Neural progenitor cell (in vitro differentiated cells): Measurements from ENCODE around the gene TIGD2. TPM values are rescaled to one million over a fixed set of nuclear protein-coding genes. Genes with fewer than 3 reads are reported as not detected.
"Not testable (repeated sequence)": the region's sequence is repeated elsewhere in the genome, so short reads cannot be mapped to it uniquely, and the experiment has no call there.

Experiments
- DNase-seq: peaks from one replicate; pipeline ENCODE4 v3.0.0-alpha.2; 2016; ENCODE audit warnings: low spot score
- H2AFZ ChIP-seq: fragments of 200-600 bp; sonication (generic); replicated peaks from 2 replicates; pipeline ENCODE4 v1.6.1; 2016; ENCODE audit warnings: antibody characterized with exemption
- H3F3A ChIP-seq: fragments of 200-600 bp; sonication (generic); 2 replicates; pipeline ENCODE4 v1.6.1; 2016; ENCODE audit warnings: antibody characterized with exemption, low read depth
- H3K27ac ChIP-seq: fragments of 200-600 bp; sonication (generic); 2 replicates; pipeline ENCODE4 v1.5.1; 2016; ENCODE audit warnings: mild to moderate bottlenecking
- H3K27me3 ChIP-seq: fragments of 200-600 bp; sonication (generic); 2 replicates; pipeline ENCODE4 v1.6.1; 2016; ENCODE audit warnings: mild to moderate bottlenecking, moderate library complexity
- H3K36me3 ChIP-seq: fragments of 200-600 bp; sonication (generic); 2 replicates; pipeline ENCODE4 v1.5.1; 2016
- H3K4me1 ChIP-seq: fragments of 200-600 bp; sonication (generic); 2 replicates; pipeline ENCODE4 v1.6.1; 2016; ENCODE audit warnings: mixed run types
- H3K4me2 ChIP-seq: fragments of 200-600 bp; sonication (generic); 2 replicates; pipeline ENCODE4 v1.6.1; 2016
- H3K4me3 ChIP-seq: fragments of 200-600 bp; sonication (generic); 2 replicates; pipeline ENCODE4 v1.5.1; 2016
- H3K79me2 ChIP-seq: fragments of 200-600 bp; sonication (generic); 2 replicates; pipeline ENCODE4 v1.6.1; 2016; ENCODE audit warnings: low read depth
- H3K9ac ChIP-seq: fragments of 200-600 bp; sonication (generic); 2 replicates; pipeline ENCODE4 v1.6.1; 2016
- H3K9me3 ChIP-seq: fragments of 200-600 bp; sonication (generic); 2 replicates; pipeline ENCODE4 v1.5.1; 2016; ENCODE audit warnings: low read depth
- H4K20me1 ChIP-seq: fragments of 200-600 bp; sonication (generic); 2 replicates; pipeline ENCODE4 v1.6.1; 2016; ENCODE audit warnings: low read depth
- H3K27ac Mint-ChIP-seq: 3 replicates; pipeline ENCODE4 v1.8.0; 2021; ENCODE audit warnings: mixed read lengths
- H3K27me3 Mint-ChIP-seq: 2 replicates; pipeline ENCODE4 v1.8.0; 2022; ENCODE audit warnings: low read depth, mild to moderate bottlenecking, inconsistent platforms, moderate library complexity, mixed read lengths; ENCODE audit not compliant: insufficient read depth
- H3K36me3 Mint-ChIP-seq: 3 replicates; pipeline ENCODE4 v1.8.0; 2021; ENCODE audit warnings: mixed read lengths
- H3K4me1 Mint-ChIP-seq: 3 replicates; pipeline ENCODE4 v1.8.0; 2021; ENCODE audit warnings: mixed read lengths
- H3K4me3 Mint-ChIP-seq: 3 replicates; pipeline ENCODE4 v1.8.0; 2021; ENCODE audit warnings: mild to moderate bottlenecking, moderate library complexity, mixed read lengths
- H3K9me3 Mint-ChIP-seq: 3 replicates; pipeline ENCODE4 v1.8.0; 2020; ENCODE audit warnings: mixed read lengths
- EZH2 ChIP-seq: fragments of 200-600 bp; sonication (generic); IDR thresholded peaks from 2 replicates; pipeline ENCODE4 v1.6.1; 2017; ENCODE audit warnings: antibody characterized with exemption, mild to moderate bottlenecking, moderate library complexity
- EZH2phosphoT487 ChIP-seq: fragments of 200-600 bp; sonication (generic); IDR thresholded peaks from 2 replicates; pipeline ENCODE4 v1.6.1; 2017; ENCODE audit warnings: antibody characterized with exemption
- total RNA-seq: library from RNA; depleted of rRNA; stranded (reverse); fragments of >200 nt; gene quantifications from 2 replicates; pipeline ENCODE4 v1.2.3, GENCODE V29; 2015; ENCODE audit warnings: low replicate concordance
- TF ChIP-seq, protein P1 (sequence below): fragments of 200-600 bp; sonication (generic); IDR thresholded peaks from 2 replicates; pipeline ENCODE4 v1.5.1; 2017; ENCODE audit warnings: antibody characterized with exemption, mild to moderate bottlenecking

The TIGD2 gene
- total RNA-seq, 1 donor from 2014 or later: 28.1 TPM

GRCh38 chr4:89140168-89140759 lies 28.9 kb downstream of the TIGD2 start:
- DNase-seq: no peak
- no peak overlapping the region for H3K4me3 Mint-ChIP-seq
- no peaks in the 10 kb centered on the region for H3K27me3 ChIP-seq
- H3K4me3 ChIP-seq: no peak overlapping the region
- H2AFZ ChIP-seq: no peak overlapping the region
- no peaks in the 10 kb centered on the region for H3K36me3 Mint-ChIP-seq
- no peaks in the 10 kb centered on the region for H3K27me3 Mint-ChIP-seq
- no peaks in the 10 kb centered on the region for H3K79me2 ChIP-seq
- no peaks in the 10 kb centered on the region for H4K20me1 ChIP-seq
- H3K4me1 Mint-ChIP-seq: no peaks in the 10 kb centered on the region
- peaks cover 5% of the 10 kb centered on the region for H3K4me1 ChIP-seq
- H3K9ac ChIP-seq: no peak overlapping the region
- no peak overlapping the region for H3K4me2 ChIP-seq
- no peak overlapping the region for H3K27ac Mint-ChIP-seq
- H3K9me3 ChIP-seq: no peaks in the 10 kb centered on the region
- H3K36me3 ChIP-seq: no peaks in the 10 kb centered on the region
- H3K9me3 Mint-ChIP-seq: peaks cover 1% of the 10 kb centered on the region
- TF ChIP-seq EZH2phosphoT487 (no peak), EZH2 (no peak)
- TF ChIP-seq, protein P1, sequence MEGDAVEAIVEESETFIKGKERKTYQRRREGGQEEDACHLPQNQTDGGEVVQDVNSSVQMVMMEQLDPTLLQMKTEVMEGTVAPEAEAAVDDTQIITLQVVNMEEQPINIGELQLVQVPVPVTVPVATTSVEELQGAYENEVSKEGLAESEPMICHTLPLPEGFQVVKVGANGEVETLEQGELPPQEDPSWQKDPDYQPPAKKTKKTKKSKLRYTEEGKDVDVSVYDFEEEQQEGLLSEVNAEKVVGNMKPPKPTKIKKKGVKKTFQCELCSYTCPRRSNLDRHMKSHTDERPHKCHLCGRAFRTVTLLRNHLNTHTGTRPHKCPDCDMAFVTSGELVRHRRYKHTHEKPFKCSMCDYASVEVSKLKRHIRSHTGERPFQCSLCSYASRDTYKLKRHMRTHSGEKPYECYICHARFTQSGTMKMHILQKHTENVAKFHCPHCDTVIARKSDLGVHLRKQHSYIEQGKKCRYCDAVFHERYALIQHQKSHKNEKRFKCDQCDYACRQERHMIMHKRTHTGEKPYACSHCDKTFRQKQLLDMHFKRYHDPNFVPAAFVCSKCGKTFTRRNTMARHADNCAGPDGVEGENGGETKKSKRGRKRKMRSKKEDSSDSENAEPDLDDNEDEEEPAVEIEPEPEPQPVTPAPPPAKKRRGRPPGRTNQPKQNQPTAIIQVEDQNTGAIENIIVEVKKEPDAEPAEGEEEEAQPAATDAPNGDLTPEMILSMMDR: no peak
- H3K27ac ChIP-seq: no peak overlapping the region
- H3F3A ChIP-seq: no peaks in the 10 kb centered on the region

GRCh38 chr4:89142691-89143669 lies 31.6 kb downstream of the TIGD2 start:
- Histone ChIP-seq H3K27ac (no peak overlapping the region), H3K36me3 (no peaks in the 10 kb centered on the region), H3K79me2 (no peaks in the 10 kb centered on the region), H3K4me3 (no peak overlapping the region), H2AFZ (no peak overlapping the region), H3K4me1 (peaks cover 5% of the 10 kb centered on the region), H3F3A (no peaks in the 10 kb centered on the region), H4K20me1 (no peaks in the 10 kb centered on the region), H3K9ac (no peak overlapping the region), H3K4me2 (no peak overlapping the region), H3K27me3 (no peaks in the 10 kb centered on the region), H3K9me3 (no peaks in the 10 kb centered on the region)
- peaks cover 5% of the 10 kb centered on the region for H3K9me3 Mint-ChIP-seq
- TF ChIP-seq EZH2: no peak
- TF ChIP-seq EZH2phosphoT487: no peak
- TF ChIP-seq, protein P1: no peak
- no peak for DNase-seq
- H3K27ac Mint-ChIP-seq: no peak overlapping the region
- no peak overlapping the region for H3K4me3 Mint-ChIP-seq
- no peaks in the 10 kb centered on the region for H3K4me1 Mint-ChIP-seq
- no peaks in the 10 kb centered on the region for H3K27me3 Mint-ChIP-seq
- H3K36me3 Mint-ChIP-seq: no peaks in the 10 kb centered on the region

- H3K27ac ChIP-seq: not testable (repeated sequence)
Measured at GRCh38 chr4:89144652-89145051, 33.3 kb downstream of the TIGD2 start.

GRCh38 chr4:89146196-89146595 lies 34.9 kb downstream of the TIGD2 start:
- H3K27ac ChIP-seq: no peak overlapping the region
- no peaks in the 10 kb centered on the region for H3K9me3 ChIP-seq
- Mint-ChIP-seq H3K36me3 (no peaks in the 10 kb centered on the region), H3K4me3 (no peak overlapping the region), H3K4me1 (no peaks in the 10 kb centered on the region), H3K27ac (no peak overlapping the region), H3K9me3 (peaks cover 5% of the 10 kb centered on the region), H3K27me3 (no peaks in the 10 kb centered on the region)
- no peak overlapping the region for H2AFZ ChIP-seq
- no peaks in the 10 kb centered on the region for H3K79me2 ChIP-seq
- H3K9ac ChIP-seq: no peak overlapping the region
- H3K4me1 ChIP-seq: no peaks in the 10 kb centered on the region
- H3K36me3 ChIP-seq: no peaks in the 10 kb centered on the region
- DNase-seq: no peak
- no peaks in the 10 kb centered on the region for H3F3A ChIP-seq
- no peaks in the 10 kb centered on the region for H4K20me1 ChIP-seq
- no peak overlapping the region for H3K4me2 ChIP-seq
- H3K27me3 ChIP-seq: no peaks in the 10 kb centered on the region
- TF ChIP-seq EZH2phosphoT487 (no peak), EZH2 (no peak)
- TF ChIP-seq, protein P1: no peak
- H3K4me3 ChIP-seq: no peak overlapping the region

More at GRCh38 chr4:89144652-89145051, 33.3 kb downstream of the TIGD2 start:
- H3K9me3 ChIP-seq, H3F3A ChIP-seq, H3K9me3 Mint-ChIP-seq, H4K20me1 ChIP-seq, H3K9ac ChIP-seq, H3K27me3 ChIP-seq, H3K36me3 ChIP-seq, DNase-seq, H3K4me3 Mint-ChIP-seq, H3K4me3 ChIP-seq, H3K36me3 Mint-ChIP-seq, H2AFZ ChIP-seq, H3K4me2 ChIP-seq, H3K4me1 Mint-ChIP-seq, H3K79me2 ChIP-seq, H3K4me1 ChIP-seq, H3K27ac Mint-ChIP-seq, H3K27me3 Mint-ChIP-seq: not testable (repeated sequence)
